Subcutaneous preadipocyte (primary cell): Measurements from ENCODE around the gene BACE1. TPM values are rescaled to one million over a fixed set of nuclear protein-coding genes. Genes with fewer than 3 reads are reported as not detected.

Source experiments
- small RNA-seq: library from RNA; depleted of rRNA; stranded (forward); fragments of <200 nt; gene quantifications from one replicate; pipeline ENCODE3, GENCODE V24; 2012
- total RNA-seq: library from RNA; depleted of rRNA; stranded (reverse); fragments of >200 nt; gene quantifications from 2 replicates; pipeline ENCODE4 v1.2.3, GENCODE V29; 2012

BACE1 gene
- total RNA-seq = 24.6 and 27.8 TPM in 2 replicates

GRCh38 chr11:117316197-117316961 is at the start of gene BACE1:
TSS of gene BACE1 (minus strand) at chr11:117316256. CDS start at chr11:117315795, 461 bp downstream.

GRCh38 chr11:117327567-117328374 is 11.7 kb upstream of the BACE1 start, which contains the start of gene CEP164:
TSS of gene CEP164 (plus strand) at chr11:117327854. CDS start at chr11:117338587, 10,733 bp downstream.

GRCh38 chr11:117290809-117291396 is 25.2 kb downstream of the BACE1 start, which contains the start of gene BACE1-AS:
TSS of gene BACE1-AS (plus strand) at chr11:117291346.

Small RNAs within 50 kb of the gene (small RNA-seq; reads per million reads assigned to genes)
- not detected for gene RF00564

Other genes with a start within 250 kb of the BACE1 start
- 15.4 and 23.1 TPM in 2 replicates for gene SIK3, start 217.8 kb downstream of the BACE1 start, total RNA-seq
- 93.7 and 138 TPM in 2 replicates for gene PAFAH1B2, start 172.0 kb downstream of the BACE1 start, total RNA-seq
- 10.3 and 16.2 TPM in 2 replicates for gene SIDT2, start 137.5 kb downstream of the BACE1 start, total RNA-seq
- gene TAGLN, start 116.9 kb downstream of the BACE1 start, total RNA-seq = 6.3 and 62.5 TPM in 2 replicates
- 29.0 and 43.0 TPM in 2 replicates for gene PCSK7, start 84.2 kb downstream of the BACE1 start, total RNA-seq
- 10.3 and 12.5 TPM in 2 replicates for gene RNF214, start 83.6 kb downstream of the BACE1 start, total RNA-seq
- 3.7 and 4.1 TPM in 2 replicates for gene BACE1-AS, start 24.9 kb downstream of the BACE1 start, total RNA-seq
- 26.5 and 41.1 TPM in 2 replicates for gene CEP164, start 11.6 kb upstream of the BACE1 start, total RNA-seq